Transverse colon (tissue), 4 donors: Measurements from ENCODE around the gene ITGB2. TPM values are rescaled to one million over a fixed set of nuclear protein-coding genes. Genes with fewer than 3 reads are reported as not detected.

Source experiments
- DNase-seq: peaks from one replicate; pipeline ENCODE4 v3.0.0-alpha.2; 2019
- H3K27ac ChIP-seq, 4 donors: fragments of 200-600 bp; sonication (generic); 2 replicates each; pipeline ENCODE4 v1.5.1; 2016 to 2018; ENCODE audit warnings: inconsistent platforms in 4 of 4
- H3K27me3 ChIP-seq: fragments of 200-600 bp; sonication (generic); 2 replicates; pipeline ENCODE4 v1.5.1; 2017; ENCODE audit warnings: inconsistent platforms
- H3K36me3 ChIP-seq, 4 donors: fragments of 200-600 bp; sonication (generic); 2 replicates each; pipeline ENCODE4 v1.5.1; 2017 to 2019; ENCODE audit warnings: inconsistent platforms in 4 of 4
- H3K4me1 ChIP-seq, 4 donors: fragments of 200-600 bp; sonication (generic); 2 replicates each; pipeline ENCODE4 v1.5.1; 2017 to 2020; ENCODE audit warnings: inconsistent platforms in 4 of 4
- H3K4me3 ChIP-seq, 4 donors: fragments of 200-600 bp; sonication (generic); 1 replicate in 1 of 4; 2 replicates in 3 of 4; pipeline versions ENCODE4 v1.5.1 to v1.6.1; 2017 to 2019; ENCODE audit warnings: inconsistent platforms in 4 of 4
- H3K9me3 ChIP-seq, 2 donors: fragments of 200-600 bp; sonication (generic); 2 replicates each; pipeline ENCODE4 v1.5.1; 2017 to 2019; ENCODE audit warnings: inconsistent platforms in 2 of 2
- CTCF ChIP-seq, 5 experiments: fragments of 200-600 bp in 3 of 5; fragments of 450-650 bp in 2 of 5; sonication (generic) in 3 of 5; IDR thresholded peaks; 1 replicate in 2 of 5; 2 replicates in 3 of 5; pipeline ENCODE4 v1.5.1; 2016 to 2017; ENCODE audit warnings: antibody characterized with exemption in 5 of 5, inconsistent platforms in 3 of 5, mild to moderate bottlenecking in 2 of 5, moderate library complexity in 1 of 5
- EP300 ChIP-seq: sonication (generic); formaldehyde crosslinking; IDR thresholded peaks from one replicate; pipeline ENCODE4 v1.6.1; 2017; ENCODE audit warnings: antibody characterized with exemption, low read depth
- POLR2A ChIP-seq: fragments of 450-650 bp; IDR thresholded peaks from one replicate; pipeline ENCODE4 v1.6.1; 2016; ENCODE audit warnings: antibody characterized with exemption, mild to moderate bottlenecking, moderate library complexity
- POLR2AphosphoS5 ChIP-seq, 3 donors: sonication (generic); formaldehyde crosslinking; IDR thresholded peaks; one replicate each; pipeline ENCODE4 v1.6.1; 2016; ENCODE audit warnings: antibody characterized with exemption in 3 of 3
- WGBS, 2 donors: methylation state at CpG; one replicate each; pipeline ENCODE4 v1.1.5; 2018; ENCODE audit warnings: low coverage in 1 of 2; 5-methylcytosine and 5-hydroxymethylcytosine counted together
- in situ Hi-C, 4 donors: fragments of 200-750 bp; cut with MboI; loops; one replicate each; pipeline versions ENCODE4 v1.15.0 to v1.15.1; 2017; ENCODE audit warnings: low sequenced_read_pairs in 3 of 4, low pct_ligation_motif_present in 1 of 4, low pct_unique_long_range_greater_than_20kb in 1 of 4
- intact Hi-C: fragments of 100-400 bp; cut with DNase I; formaldehyde crosslinking; loops from one replicate; pipeline ENCODE4 v1.15.1; 2023; ENCODE audit warnings: low total_unique reads
- total RNA-seq, 4 donors: library from RNA; depleted of rRNA; stranded (reverse); fragments of >200 nt; gene quantifications; one replicate each; pipeline ENCODE4 v1.1.0, GENCODE V29; 2016

The ITGB2 gene
- total RNA-seq, 4 donors from 2014 or later = 14.2 to 32.4 (median 24.9) TPM

- no peaks in the 10 kb centered on the region for H3K27me3 ChIP-seq
- peaks cover 0 to 34% (median 16%) of the 10 kb centered on the region in 4 donors for H3K36me3 ChIP-seq
- peaks cover 0 to 42% (median 28%) of the 10 kb centered on the region in 4 donors for H3K4me1 ChIP-seq
- in situ Hi-C loops = no loop called here
- TF ChIP-seq POLR2A (no peak), POLR2AphosphoS5 (IDR thresholded peaks at IDR 0.05) (no peak)
- no peaks in the 10 kb centered on the region for H3K9me3 ChIP-seq
- intact Hi-C loops = no loop called here
- WGBS, 2 donors = 76 to 86% methylated on average over 9 to 14 of the region's 14 CpGs
- DNase-seq = no peak
- H3K4me3 ChIP-seq = no peak overlapping the region
- no peak overlapping the region for H3K27ac ChIP-seq
These were observed 66.4 kb downstream of the ITGB2 start for GRCh38 chr21:44854391-44854663.

GRCh38 chr21:44853601-44854390 is 66.9 kb downstream of the ITGB2 start:
- no peak overlapping the region for H3K4me3 ChIP-seq
- H3K27me3 ChIP-seq = no peaks in the 10 kb centered on the region
- H3K27ac ChIP-seq = peak overlapping the region in 1 of 4 donors; percentile 31
- intact Hi-C loops (no loop called here), in situ Hi-C loops (no loop called here)
- TF ChIP-seq EP300 (no peak), POLR2A (no peak), CTCF (IDR thresholded peaks at IDR 0.05) (no peak), POLR2AphosphoS5 (IDR thresholded peaks at IDR 0.05) (no peak)
- H3K9me3 ChIP-seq = no peaks in the 10 kb centered on the region
- DNase-seq = peak; percentile 52
- peaks cover 0 to 34% (median 16%) of the 10 kb centered on the region in 4 donors for H3K36me3 ChIP-seq
- WGBS, 2 donors = 81 to 92% methylated on average over 2 to 34 of the region's 34 CpGs
- H3K4me1 ChIP-seq = peaks cover 0 to 47% (median 34%) of the 10 kb centered on the region in 4 donors

GRCh38 chr21:44850905-44851657 is 69.6 kb downstream of the ITGB2 start:
- peak overlapping the region in 2 of 4 donors; percentile 68 for H3K27ac ChIP-seq
- H3K4me1 ChIP-seq = peaks cover 8 to 63% (median 50%) of the 10 kb centered on the region in 4 donors
- intact Hi-C loops = no loop called here
- no peak for TF ChIP-seq POLR2AphosphoS5 (IDR thresholded peaks at IDR 0.05)
- no peak for TF ChIP-seq EP300
- TF ChIP-seq CTCF (IDR thresholded peaks at IDR 0.05) = no peak
- TF ChIP-seq POLR2A = no peak
- 85 to 88% methylated on average over 14 to 26 of the region's 26 CpGs for WGBS, 2 donors
- H3K9me3 ChIP-seq = no peaks in the 10 kb centered on the region
- DNase-seq = no peak
- no peak overlapping the region for H3K4me3 ChIP-seq
- in situ Hi-C loops = no loop called here
- peaks cover 0 to 31% (median 15%) of the 10 kb centered on the region in 4 donors for H3K36me3 ChIP-seq
- no peaks in the 10 kb centered on the region for H3K27me3 ChIP-seq

GRCh38 chr21:44850208-44850800 is 70.4 kb downstream of the ITGB2 start:
- no peak overlapping the region for H3K4me3 ChIP-seq
- H3K9me3 ChIP-seq = no peaks in the 10 kb centered on the region
- 71% methylated on average over 14 of the region's 20 CpGs; no CpG with 5 or more reads in 1 of the 2 donors for WGBS, 2 donors
- DNase-seq = peak; percentile 42
- peaks cover 0 to 24% (median 12%) of the 10 kb centered on the region in 4 donors for H3K36me3 ChIP-seq
- no peaks in the 10 kb centered on the region for H3K27me3 ChIP-seq
- TF ChIP-seq POLR2A = no peak
- TF ChIP-seq CTCF (IDR thresholded peaks at IDR 0.05) = no peak
- no peak for TF ChIP-seq EP300
- no peak for TF ChIP-seq POLR2AphosphoS5 (IDR thresholded peaks at IDR 0.05)
- in situ Hi-C loops (no loop called here), intact Hi-C loops (no loop called here)
- H3K27ac ChIP-seq = peak overlapping the region; percentile 54 to 68 (median 62)
- H3K4me1 ChIP-seq = peaks cover 15 to 71% (median 58%) of the 10 kb centered on the region in 4 donors
